GM12872 (cell line): ENCODE data around the gene ZDHHC19.

Experiments
- CTCF ChIP-seq: IDR thresholded peaks from 3 replicates; pipeline ENCODE4 v1.5.1; 2011; ENCODE audit warnings: low read depth, mild to moderate bottlenecking, low read length, moderate library complexity; ENCODE audit not compliant: insufficient read depth

The ZDHHC19 gene

GRCh38 chr3:196219970-196220311 lies 8.7 kb upstream of the ZDHHC19 start:
- no peak for TF ChIP-seq CTCF

GRCh38 chr3:196219194-196219969 lies 8.2 kb upstream of the ZDHHC19 start:
- TF ChIP-seq CTCF = no peak

GRCh38 chr3:196218155-196218712 lies 7.0 kb upstream of the ZDHHC19 start:
- TF ChIP-seq CTCF = no peak

GRCh38 chr3:196217307-196218154 lies 6.3 kb upstream of the ZDHHC19 start:
- TF ChIP-seq CTCF = no peak

GRCh38 chr3:196216681-196217211 lies 5.5 kb upstream of the ZDHHC19 start:
- TF ChIP-seq CTCF = no peak

- no peak for TF ChIP-seq CTCF
These were observed 4.9 kb upstream of the ZDHHC19 start, which contains the start of gene SLC51A for GRCh38 chr3:196216089-196216564. Gene SLC51A, plus strand, starts transcription at chr3:196216534. Its CDS starts 179 bp downstream, at chr3:196216713.

- TF ChIP-seq CTCF = no peak
These were observed 4.4 kb upstream of the ZDHHC19 start for GRCh38 chr3:196215493-196216020.
